Hematopoietic multipotent progenitor cell treated with erythropoietin and hydrocortisone succinate and interleukin-3 and kit ligand, for 17 days (in vitro differentiated cells): ENCODE measurements around the gene S100A11.

Source experiments
- DNase-seq: peaks from one replicate; pipeline ENCODE4 v3.0.0-alpha.2; 2015; ENCODE audit warnings: low spot score

Gene S100A11

GRCh38 chr1:152039461-152039860 is 2.7 kb upstream of the S100A11 start:
- DNase-seq, result no peak

GRCh38 chr1:152038871-152039270 is 2.1 kb upstream of the S100A11 start:
- DNase-seq, result no peak

GRCh38 chr1:152035539-152036266 is 1.1 kb downstream of the S100A11 start:
- no peak for DNase-seq

- DNase-seq, result peak; percentile 51
Observed at GRCh38 chr1:152034654-152035538, 1.9 kb downstream of the S100A11 start.

GRCh38 chr1:152034324-152034653 is 2.5 kb downstream of the S100A11 start:
- DNase-seq, result no peak

- no peak for DNase-seq
Observed at GRCh38 chr1:152029929-152030211, 6.9 kb downstream of the S100A11 start.

GRCh38 chr1:152029144-152029928 is 7.5 kb downstream of the S100A11 start:
- no peak for DNase-seq

GRCh38 chr1:152026895-152027294 is 9.9 kb downstream of the S100A11 start:
- DNase-seq, result no peak

GRCh38 chr1:152024223-152024622 is 12.6 kb downstream of the S100A11 start:
- DNase-seq, result no peak

- no peak for DNase-seq
Observed at GRCh38 chr1:152023221-152023620, 13.6 kb downstream of the S100A11 start.

GRCh38 chr1:152022474-152022873 is 14.3 kb downstream of the S100A11 start:
- no peak for DNase-seq

- DNase-seq, result no peak
Observed at GRCh38 chr1:152021569-152021968, 15.2 kb downstream of the S100A11 start.

- DNase-seq, result no peak
Observed at GRCh38 chr1:152020849-152021248, 16.0 kb downstream of the S100A11 start.

- no peak for DNase-seq
Observed at GRCh38 chr1:152018537-152018936, 18.3 kb downstream of the S100A11 start.

- DNase-seq, result no peak
Observed at GRCh38 chr1:152015766-152016165, 21.0 kb downstream of the S100A11 start.

- DNase-seq, result no peak
Observed at GRCh38 chr1:152014943-152015342, 21.9 kb downstream of the S100A11 start.

- DNase-seq, result no peak
Observed at GRCh38 chr1:152013664-152014237, 23.1 kb downstream of the S100A11 start.

GRCh38 chr1:152009691-152010090 is 27.1 kb downstream of the S100A11 start:
- DNase-seq, result no peak

- DNase-seq, result no peak
Observed at GRCh38 chr1:152007047-152007446, 29.8 kb downstream of the S100A11 start.

- no peak for DNase-seq
Observed at GRCh38 chr1:152005360-152005912, 31.4 kb downstream of the S100A11 start.

- no peak for DNase-seq
Observed at GRCh38 chr1:152003846-152004442, 32.9 kb downstream of the S100A11 start.

GRCh38 chr1:152002960-152003359 is 33.8 kb downstream of the S100A11 start:
- no peak for DNase-seq
